ENCODE results near the gene ANKRD28. TPM values are rescaled to one million over a fixed set of nuclear protein-coding genes. Genes with fewer than 3 reads are reported as not detected.
A peak's percentile ranks its signal among the peaks of the same experiment; 100 is the strongest.

ANKRD28 gene
- total and polyA plus RNA-seq, 2 experiments from 2014 or later, result 15.2 to 61.3 TPM

- TF ChIP-seq ZNF114 (CRISPR knock-in tag; IDR thresholded peaks at IDR 0.05) (no peak), POLR2AphosphoS5 (IDR thresholded peaks at IDR 0.05; ENCODE audit: low read depth) (no peak), ZNF331 (CRISPR knock-in tag; IDR thresholded peaks at IDR 0.05; ENCODE audit: low read depth) (no peak), JUNB (IDR thresholded peaks at IDR 0.05; ENCODE audit: unreplicated experiment) (no peak), CTCF (conservative IDR thresholded peaks at IDR 0.05; ENCODE audit: low read depth in 2 of 2) (no peak), EZH2 (IDR thresholded peaks at IDR 0.05; ENCODE audit: low read depth, unreplicated experiment) (no peak), EZH2phosphoT487 (IDR thresholded peaks at IDR 0.05; ENCODE audit: unreplicated experiment) (no peak), NANOG (IDR thresholded peaks at IDR 0.05; ENCODE audit: borderline replicate concordance) (no peak), CREB1 (CRISPR knock-in tag; IDR thresholded peaks at IDR 0.05; ENCODE audit: low read depth) (no peak), STAT1 (IDR thresholded peaks at IDR 0.05; ENCODE audit: unreplicated experiment) (no peak)
- TF ChIP-seq, protein P1, sequence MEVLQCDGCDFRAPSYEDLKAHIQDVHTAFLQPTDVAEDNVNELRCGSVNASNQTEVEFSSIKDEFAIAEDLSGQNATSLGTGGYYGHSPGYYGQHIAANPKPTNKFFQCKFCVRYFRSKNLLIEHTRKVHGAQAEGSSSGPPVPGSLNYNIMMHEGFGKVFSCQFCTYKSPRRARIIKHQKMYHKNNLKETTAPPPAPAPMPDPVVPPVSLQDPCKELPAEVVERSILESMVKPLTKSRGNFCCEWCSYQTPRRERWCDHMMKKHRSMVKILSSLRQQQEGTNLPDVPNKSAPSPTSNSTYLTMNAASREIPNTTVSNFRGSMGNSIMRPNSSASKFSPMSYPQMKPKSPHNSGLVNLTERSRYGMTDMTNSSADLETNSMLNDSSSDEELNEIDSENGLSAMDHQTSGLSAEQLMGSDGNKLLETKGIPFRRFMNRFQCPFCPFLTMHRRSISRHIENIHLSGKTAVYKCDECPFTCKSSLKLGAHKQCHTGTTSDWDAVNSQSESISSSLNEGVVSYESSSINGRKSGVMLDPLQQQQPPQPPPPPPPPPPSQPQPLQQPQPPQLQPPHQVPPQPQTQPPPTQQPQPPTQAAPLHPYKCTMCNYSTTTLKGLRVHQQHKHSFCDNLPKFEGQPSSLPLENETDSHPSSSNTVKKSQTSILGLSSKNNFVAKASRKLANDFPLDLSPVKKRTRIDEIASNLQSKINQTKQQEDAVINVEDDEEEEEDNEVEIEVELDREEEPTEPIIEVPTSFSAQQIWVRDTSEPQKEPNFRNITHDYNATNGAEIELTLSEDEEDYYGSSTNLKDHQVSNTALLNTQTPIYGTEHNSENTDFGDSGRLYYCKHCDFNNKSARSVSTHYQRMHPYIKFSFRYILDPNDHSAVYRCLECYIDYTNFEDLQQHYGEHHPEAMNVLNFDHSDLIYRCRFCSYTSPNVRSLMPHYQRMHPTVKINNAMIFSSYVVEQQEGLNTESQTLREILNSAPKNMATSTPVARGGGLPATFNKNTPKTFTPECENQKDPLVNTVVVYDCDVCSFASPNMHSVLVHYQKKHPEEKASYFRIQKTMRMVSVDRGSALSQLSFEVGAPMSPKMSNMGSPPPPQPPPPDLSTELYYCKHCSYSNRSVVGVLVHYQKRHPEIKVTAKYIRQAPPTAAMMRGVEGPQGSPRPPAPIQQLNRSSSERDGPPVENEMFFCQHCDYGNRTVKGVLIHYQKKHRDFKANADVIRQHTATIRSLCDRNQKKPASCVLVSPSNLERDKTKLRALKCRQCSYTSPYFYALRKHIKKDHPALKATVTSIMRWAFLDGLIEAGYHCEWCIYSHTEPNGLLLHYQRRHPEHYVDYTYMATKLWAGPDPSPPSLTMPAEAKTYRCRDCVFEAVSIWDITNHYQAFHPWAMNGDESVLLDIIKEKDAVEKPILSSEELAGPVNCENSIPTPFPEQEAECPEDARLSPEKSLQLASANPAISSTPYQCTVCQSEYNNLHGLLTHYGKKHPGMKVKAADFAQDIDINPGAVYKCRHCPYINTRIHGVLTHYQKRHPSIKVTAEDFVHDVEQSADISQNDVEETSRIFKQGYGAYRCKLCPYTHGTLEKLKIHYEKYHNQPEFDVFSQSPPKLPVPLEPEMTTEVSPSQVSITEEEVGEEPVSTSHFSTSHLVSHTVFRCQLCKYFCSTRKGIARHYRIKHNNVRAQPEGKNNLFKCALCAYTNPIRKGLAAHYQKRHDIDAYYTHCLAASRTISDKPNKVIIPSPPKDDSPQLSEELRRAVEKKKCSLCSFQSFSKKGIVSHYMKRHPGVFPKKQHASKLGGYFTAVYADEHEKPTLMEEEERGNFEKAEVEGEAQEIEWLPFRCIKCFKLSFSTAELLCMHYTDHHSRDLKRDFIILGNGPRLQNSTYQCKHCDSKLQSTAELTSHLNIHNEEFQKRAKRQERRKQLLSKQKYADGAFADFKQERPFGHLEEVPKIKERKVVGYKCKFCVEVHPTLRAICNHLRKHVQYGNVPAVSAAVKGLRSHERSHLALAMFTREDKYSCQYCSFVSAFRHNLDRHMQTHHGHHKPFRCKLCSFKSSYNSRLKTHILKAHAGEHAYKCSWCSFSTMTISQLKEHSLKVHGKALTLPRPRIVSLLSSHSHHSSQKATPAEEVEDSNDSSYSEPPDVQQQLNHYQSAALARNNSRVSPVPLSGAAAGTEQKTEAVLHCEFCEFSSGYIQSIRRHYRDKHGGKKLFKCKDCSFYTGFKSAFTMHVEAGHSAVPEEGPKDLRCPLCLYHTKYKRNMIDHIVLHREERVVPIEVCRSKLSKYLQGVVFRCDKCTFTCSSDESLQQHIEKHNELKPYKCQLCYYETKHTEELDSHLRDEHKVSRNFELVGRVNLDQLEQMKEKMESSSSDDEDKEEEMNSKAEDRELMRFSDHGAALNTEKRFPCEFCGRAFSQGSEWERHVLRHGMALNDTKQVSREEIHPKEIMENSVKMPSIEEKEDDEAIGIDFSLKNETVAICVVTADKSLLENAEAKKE (CRISPR knock-in tag; IDR thresholded peaks at IDR 0.05), result no peak
- TF ChIP-seq, protein P2, sequence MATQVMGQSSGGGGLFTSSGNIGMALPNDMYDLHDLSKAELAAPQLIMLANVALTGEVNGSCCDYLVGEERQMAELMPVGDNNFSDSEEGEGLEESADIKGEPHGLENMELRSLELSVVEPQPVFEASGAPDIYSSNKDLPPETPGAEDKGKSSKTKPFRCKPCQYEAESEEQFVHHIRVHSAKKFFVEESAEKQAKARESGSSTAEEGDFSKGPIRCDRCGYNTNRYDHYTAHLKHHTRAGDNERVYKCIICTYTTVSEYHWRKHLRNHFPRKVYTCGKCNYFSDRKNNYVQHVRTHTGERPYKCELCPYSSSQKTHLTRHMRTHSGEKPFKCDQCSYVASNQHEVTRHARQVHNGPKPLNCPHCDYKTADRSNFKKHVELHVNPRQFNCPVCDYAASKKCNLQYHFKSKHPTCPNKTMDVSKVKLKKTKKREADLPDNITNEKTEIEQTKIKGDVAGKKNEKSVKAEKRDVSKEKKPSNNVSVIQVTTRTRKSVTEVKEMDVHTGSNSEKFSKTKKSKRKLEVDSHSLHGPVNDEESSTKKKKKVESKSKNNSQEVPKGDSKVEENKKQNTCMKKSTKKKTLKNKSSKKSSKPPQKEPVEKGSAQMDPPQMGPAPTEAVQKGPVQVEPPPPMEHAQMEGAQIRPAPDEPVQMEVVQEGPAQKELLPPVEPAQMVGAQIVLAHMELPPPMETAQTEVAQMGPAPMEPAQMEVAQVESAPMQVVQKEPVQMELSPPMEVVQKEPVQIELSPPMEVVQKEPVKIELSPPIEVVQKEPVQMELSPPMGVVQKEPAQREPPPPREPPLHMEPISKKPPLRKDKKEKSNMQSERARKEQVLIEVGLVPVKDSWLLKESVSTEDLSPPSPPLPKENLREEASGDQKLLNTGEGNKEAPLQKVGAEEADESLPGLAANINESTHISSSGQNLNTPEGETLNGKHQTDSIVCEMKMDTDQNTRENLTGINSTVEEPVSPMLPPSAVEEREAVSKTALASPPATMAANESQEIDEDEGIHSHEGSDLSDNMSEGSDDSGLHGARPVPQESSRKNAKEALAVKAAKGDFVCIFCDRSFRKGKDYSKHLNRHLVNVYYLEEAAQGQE (IDR thresholded peaks at IDR 0.05; ENCODE audit: unreplicated experiment), result no peak
- TF ChIP-seq, protein P3, sequence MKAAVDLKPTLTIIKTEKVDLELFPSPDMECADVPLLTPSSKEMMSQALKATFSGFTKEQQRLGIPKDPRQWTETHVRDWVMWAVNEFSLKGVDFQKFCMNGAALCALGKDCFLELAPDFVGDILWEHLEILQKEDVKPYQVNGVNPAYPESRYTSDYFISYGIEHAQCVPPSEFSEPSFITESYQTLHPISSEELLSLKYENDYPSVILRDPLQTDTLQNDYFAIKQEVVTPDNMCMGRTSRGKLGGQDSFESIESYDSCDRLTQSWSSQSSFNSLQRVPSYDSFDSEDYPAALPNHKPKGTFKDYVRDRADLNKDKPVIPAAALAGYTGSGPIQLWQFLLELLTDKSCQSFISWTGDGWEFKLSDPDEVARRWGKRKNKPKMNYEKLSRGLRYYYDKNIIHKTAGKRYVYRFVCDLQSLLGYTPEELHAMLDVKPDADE (IDR thresholded peaks at IDR 0.05), result no peak
- ATAC-seq (no peak), DNase-seq (ENCODE audit: low spot score) (no peak)
- H3K9me3 Mint-ChIP-seq, result no peaks in the 10 kb centered on the region
- peak overlapping the region; percentile 24; the same call in 1 of the 2 replicates for H3K27ac Mint-ChIP-seq
- no peak overlapping the region for H3K4me3 Mint-ChIP-seq
- H3K4me1 Mint-ChIP-seq, result peaks cover 65% of the 10 kb centered on the region
- H4K20me1 ChIP-seq (replicated peaks; ENCODE audit: insufficient read depth), result no peaks in the 10 kb centered on the region
- peak overlapping the region; percentile 28; the same call in 1 of the 2 replicates for H3K4me2 ChIP-seq
- H3F3A ChIP-seq (replicated peaks; ENCODE audit: low read depth), result no peaks in the 10 kb centered on the region
- no peaks in the 10 kb centered on the region for H3K36me3 ChIP-seq (ENCODE audit: insufficient read depth)
- no peaks in the 10 kb centered on the region for H3K27me3 ChIP-seq (ENCODE audit: insufficient read depth)
- no peak overlapping the region for H3K27ac ChIP-seq (ENCODE audit: low read depth)
- H3K4me1 ChIP-seq (ENCODE audit: insufficient read depth), result peaks cover 60% of the 10 kb centered on the region
- no peaks in the 10 kb centered on the region; the same call in 1 of the 2 replicates for H3K9me2 ChIP-seq (ENCODE audit: insufficient read depth)
- no peak overlapping the region for H3K4me3 ChIP-seq
- peaks cover 4% of the 10 kb centered on the region; the same call in 1 of the 3 replicates for H3K36me3 Mint-ChIP-seq (ENCODE audit: low read depth)
- H3K79me2 ChIP-seq (replicated peaks; ENCODE audit: insufficient read depth), result no peaks in the 10 kb centered on the region
- peaks cover 2% of the 10 kb centered on the region for H3K27me3 Mint-ChIP-seq (ENCODE audit: insufficient read depth, low read depth, poor library complexity)
- no peak overlapping the region for H2AFZ ChIP-seq
Measured at GRCh38 chr3:15634671-15635070, 163.1 kb downstream of the ANKRD28 start.
